NT2/D1 (cell line): ENCODE measurements around the gene HIBADH.

ENCODE experiments used
- SUZ12 ChIP-seq: IDR thresholded peaks from 2 replicates; pipeline ENCODE4 v1.6.1; 2011; ENCODE audit not compliant: insufficient read length, insufficient read depth; ENCODE audit errors: extremely low read depth
- YY1 ChIP-seq: IDR thresholded peaks from 2 replicates; pipeline ENCODE4 v1.6.1; 2011; ENCODE audit not compliant: insufficient read length, insufficient read depth
- ZNF274 ChIP-seq: IDR thresholded peaks from 2 replicates; pipeline ENCODE4 v1.6.1; 2011; ENCODE audit warnings: mild to moderate bottlenecking, low read depth, low read length

DNA sequence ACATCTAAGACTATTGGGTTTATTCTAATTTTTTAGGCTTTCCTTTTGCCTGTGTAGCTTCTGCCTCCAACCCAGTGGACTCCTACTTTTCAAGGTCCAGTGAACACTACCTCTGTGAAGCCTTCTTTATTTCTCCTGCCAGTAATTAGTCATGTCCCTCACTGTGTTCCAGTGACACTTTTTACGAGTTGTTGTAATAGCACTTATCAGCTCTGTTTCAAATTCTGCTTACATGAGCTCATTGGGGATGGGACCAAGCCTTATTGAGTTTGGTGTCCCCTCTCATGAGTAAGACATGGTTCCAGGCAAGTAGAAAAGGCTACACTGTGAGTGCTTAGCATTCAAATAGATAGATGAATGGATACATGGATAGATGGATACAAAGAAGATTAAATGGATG lies 184.6 kb downstream of the HIBADH start:
- TF ChIP-seq ZNF274 = no peak
- no peak for TF ChIP-seq YY1
- no peak for TF ChIP-seq SUZ12
